Fibroblast of skin of right quadriceps (primary cell): ENCODE data around the gene BRAF.
"Not testable (repeated sequence)": the region's sequence is repeated elsewhere in the genome, so short reads cannot be mapped to it uniquely, and the experiment has no call there.

ENCODE experiments used
- DNase-seq: peaks from one replicate; pipeline ENCODE4 v3.0.0-alpha.2; 2013

Gene BRAF

GRCh38 chr7:140677496-140677895 is 247.2 kb downstream of the BRAF start:
- no peak for DNase-seq

- DNase-seq: not testable (repeated sequence)
These were observed 247.8 kb downstream of the BRAF start for GRCh38 chr7:140676956-140677355.

- no peak for DNase-seq
These were observed 248.4 kb downstream of the BRAF start for GRCh38 chr7:140676306-140676705.

- DNase-seq: no peak
These were observed 249.0 kb downstream of the BRAF start for GRCh38 chr7:140675726-140676125.

- peak; percentile 46 for DNase-seq
These were observed 249.6 kb downstream of the BRAF start for GRCh38 chr7:140674899-140675701.

GRCh38 chr7:140674356-140674800 is 250.4 kb downstream of the BRAF start:
- DNase-seq: no peak

- DNase-seq: no peak
These were observed 251.0 kb downstream of the BRAF start for GRCh38 chr7:140673774-140674155.

- no peak for DNase-seq
These were observed 251.5 kb downstream of the BRAF start for GRCh38 chr7:140673063-140673773.

GRCh38 chr7:140672382-140673062 is 252.2 kb downstream of the BRAF start, which contains the start of gene ADCK2:
Gene ADCK2, plus strand, starts transcription at chr7:140672945. Its CDS starts 386 bp downstream, at chr7:140673331.
- DNase-seq: no peak

GRCh38 chr7:140671966-140672365 is 252.8 kb downstream of the BRAF start:
- DNase-seq: no peak

GRCh38 chr7:140670343-140670935 is 254.3 kb downstream of the BRAF start:
- no peak for DNase-seq

GRCh38 chr7:140669862-140670261 is 254.9 kb downstream of the BRAF start:
- DNase-seq: not testable (repeated sequence)

- DNase-seq: no peak
These were observed 255.4 kb downstream of the BRAF start for GRCh38 chr7:140669352-140669751.
